CD4-positive, alpha-beta memory T cell (primary cell): Measurements from ENCODE around the gene COQ8B. TPM values are rescaled to one million over a fixed set of nuclear protein-coding genes. Genes with fewer than 3 reads are reported as not detected.

ENCODE experiments used
- CTCF ChIA-PET: fragments of 350-600 bp; sonication (Branson Sonifier 250); formaldehyde crosslinking; loops from one replicate; lab custom pipeline; 2021; ENCODE audit warnings: inconsistent platforms; ENCODE audit not compliant: partially characterized antibody; lab: Charles Lee
- POLR2A ChIA-PET: fragments of 350-600 bp; sonication (Branson Sonifier 250); formaldehyde crosslinking; loops from one replicate; lab custom pipeline; 2021; ENCODE audit not compliant: partially characterized antibody; lab: Charles Lee
- DNase-seq, 5 donors: peaks; one replicate each; pipeline versions ENCODE4 v3.0.0 to v3.0.0-alpha.2; 2020 to 2022; ENCODE audit warnings: mixed read lengths in 1 of 5
- H3K27ac ChIP-seq: one replicate; pipeline ENCODE4 v1.7.0; 2013; ENCODE audit warnings: low read depth, low read length
- H3K27me3 ChIP-seq: 2 replicates; pipeline ENCODE4 v1.7.0; 2013; ENCODE audit warnings: mild to moderate bottlenecking, low read length, moderate library complexity; ENCODE audit not compliant: insufficient read depth
- H3K36me3 ChIP-seq: 2 replicates; pipeline ENCODE4 v1.7.0; 2013; ENCODE audit warnings: mild to moderate bottlenecking, low read length, moderate library complexity; ENCODE audit not compliant: insufficient read depth
- H3K4me1 ChIP-seq: 2 replicates; pipeline ENCODE4 v1.7.0; 2013; ENCODE audit warnings: mild to moderate bottlenecking, low read length, moderate library complexity; ENCODE audit not compliant: insufficient read depth
- H3K4me3 ChIP-seq, 2 donors: one replicate each; pipeline ENCODE4 v1.7.0; 2013; ENCODE audit warnings: low read length in 2 of 2, mild to moderate bottlenecking in 1 of 2
- H3K9me3 ChIP-seq, 2 donors: one replicate each; pipeline ENCODE4 v1.7.0; 2013; ENCODE audit warnings: low read length in 2 of 2, control low read depth in 1 of 2; ENCODE audit not compliant: control insufficient read depth in 1 of 2
- H3K27ac Mint-ChIP-seq, 7 donors: one replicate each; pipeline ENCODE4 v1.8.0; 2020 to 2021; ENCODE audit warnings: mixed read lengths in 7 of 7, mild to moderate bottlenecking in 6 of 7, inconsistent platforms in 3 of 7, moderate library complexity in 3 of 7
- H3K27me3 Mint-ChIP-seq, 2 donors: one replicate each; pipeline ENCODE4 v1.8.0; 2020 to 2021; ENCODE audit warnings: mixed read lengths in 2 of 2
- H3K36me3 Mint-ChIP-seq, 2 donors: one replicate each; pipeline ENCODE4 v1.8.0; 2020 to 2021; ENCODE audit warnings: mixed read lengths in 2 of 2, inconsistent platforms in 1 of 2, mild to moderate bottlenecking in 1 of 2
- H3K4me1 Mint-ChIP-seq, 4 donors: one replicate each; pipeline ENCODE4 v1.8.0; 2020 to 2021; ENCODE audit warnings: mixed read lengths in 4 of 4, mild to moderate bottlenecking in 1 of 4
- H3K4me3 Mint-ChIP-seq, 8 donors: one replicate each; pipeline ENCODE4 v1.8.0; 2020 to 2021; ENCODE audit warnings: mixed read lengths in 8 of 8, mild to moderate bottlenecking in 7 of 8, moderate library complexity in 6 of 8, inconsistent platforms in 3 of 8
- H3K9me3 Mint-ChIP-seq, 8 donors: one replicate each; pipeline ENCODE4 v1.8.0; 2020 to 2021; ENCODE audit warnings: mixed read lengths in 8 of 8, mild to moderate bottlenecking in 5 of 8, inconsistent platforms in 3 of 8, moderate library complexity in 1 of 8
- intact Hi-C: fragments of 100-400 bp; cut with micrococcal nuclease; formaldehyde crosslinking; loops from one replicate; pipeline ENCODE4 v1.15.1; 2023
- polyA plus RNA-seq, 2 donors: library from polyadenylated mRNA; unstranded; fragments of 300-500 nt; fragmentation: Illumina TruSeq; gene quantifications; one replicate each; pipeline ENCODE4 v1.2.3, GENCODE V29; 2021
- total RNA-seq, 2 experiments: library from RNA; stranded (reverse); gene quantifications; one replicate each; pipeline ENCODE4 v1.2.3, GENCODE V29; 2021

The COQ8B gene
- total and polyA plus RNA-seq, 4 experiments from 2014 or later = 20.2 to 54.7 (median 34.2) TPM

DNA sequence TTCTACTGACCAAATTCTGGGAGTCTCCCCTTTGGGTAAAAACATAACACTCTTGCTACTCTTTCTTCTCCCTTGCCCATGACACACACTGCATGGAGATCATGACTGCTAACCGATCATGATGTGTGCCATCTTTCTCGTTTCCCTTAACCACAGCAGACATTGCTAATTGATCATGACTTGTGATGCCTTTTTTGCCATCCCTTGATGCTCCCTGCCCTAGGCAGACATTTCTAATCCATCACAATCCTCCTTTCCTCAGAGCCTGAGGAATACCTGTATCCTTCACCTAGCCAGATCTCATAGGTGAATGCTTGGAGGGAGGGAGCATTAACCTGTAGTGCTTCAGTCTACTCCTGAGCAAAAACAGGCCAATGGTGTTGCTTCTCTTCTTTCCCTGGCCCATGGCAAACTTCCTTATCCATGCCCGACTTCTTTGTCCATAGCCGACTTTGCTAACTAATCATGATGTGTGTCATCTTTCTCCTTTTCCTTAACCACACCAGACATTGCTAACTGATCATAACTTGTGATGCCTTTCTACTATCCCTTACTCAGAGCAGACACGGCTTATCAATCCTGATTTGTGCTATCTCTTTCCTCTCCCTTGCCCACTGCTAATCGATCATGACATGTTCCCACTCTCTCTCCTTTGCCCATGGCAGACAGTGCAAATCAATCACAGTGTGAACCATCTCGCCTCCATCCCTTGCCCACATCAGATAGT is 44.0 kb downstream of the COQ8B start:
- H3K36me3 ChIP-seq = peaks cover 3% of the 10 kb centered on the region
- intact Hi-C loops = no loop called here
- no peaks in the 10 kb centered on the region for H3K9me3 ChIP-seq
- ChIA-PET CTCF (no interaction called here), POLR2A (no interaction called here)
- Mint-ChIP-seq H3K4me3 (no peak overlapping the region), H3K27ac (no peak overlapping the region), H3K9me3 (peaks cover 0 to 5% (median 0%) of the 10 kb centered on the region in 8 donors), H3K4me1 (peaks cover 0 to 1% (median 0%) of the 10 kb centered on the region in 4 donors), H3K36me3 (peaks cover 30 to 34% of the 10 kb centered on the region in 2 donors), H3K27me3 (no peaks in the 10 kb centered on the region)
- H3K4me3 ChIP-seq = no peak overlapping the region
- DNase-seq = no peak
- no peak overlapping the region for H3K27ac ChIP-seq
- no peaks in the 10 kb centered on the region for H3K4me1 ChIP-seq
- no peaks in the 10 kb centered on the region for H3K27me3 ChIP-seq

GRCh38 chr19:40672038-40672437 is 44.6 kb downstream of the COQ8B start:
- H3K27ac ChIP-seq = no peak overlapping the region
- peaks cover 0 to 5% (median 0%) of the 10 kb centered on the region in 8 donors for H3K9me3 Mint-ChIP-seq
- CTCF ChIA-PET = no interaction called here
- POLR2A ChIA-PET = no interaction called here
- DNase-seq = no peak
- H3K9me3 ChIP-seq = no peaks in the 10 kb centered on the region
- no peak overlapping the region for H3K4me3 ChIP-seq
- no peak overlapping the region for H3K27ac Mint-ChIP-seq
- H3K36me3 Mint-ChIP-seq = peaks cover 27% of the 10 kb centered on the region in 2 donors
- peaks cover 3% of the 10 kb centered on the region for H3K36me3 ChIP-seq
- intact Hi-C loops = no loop called here
- H3K27me3 Mint-ChIP-seq = no peaks in the 10 kb centered on the region
- no peak overlapping the region for H3K4me3 Mint-ChIP-seq
- H3K4me1 ChIP-seq = no peaks in the 10 kb centered on the region
- H3K27me3 ChIP-seq = no peaks in the 10 kb centered on the region
- peaks cover 0 to 1% (median 0%) of the 10 kb centered on the region in 4 donors for H3K4me1 Mint-ChIP-seq

DNA sequence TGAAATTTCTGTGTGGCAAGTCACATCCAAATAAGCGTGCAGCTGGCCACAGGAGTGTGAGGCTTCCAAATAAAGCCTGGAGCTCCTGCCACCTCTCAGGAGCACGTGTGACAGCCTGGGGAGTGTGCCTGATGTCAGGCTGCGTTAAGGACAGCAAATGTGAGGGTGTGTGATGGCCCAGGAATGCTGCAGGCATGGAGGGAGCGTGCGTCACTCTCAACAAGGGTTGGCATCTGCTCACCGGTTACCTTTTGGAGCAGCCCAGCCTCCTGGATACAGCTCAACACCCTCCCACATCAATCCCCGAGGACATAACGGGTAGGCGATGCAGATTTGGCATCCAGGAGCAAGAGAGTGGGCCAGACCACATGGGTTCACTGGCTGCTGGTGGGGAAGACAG is 45.3 kb downstream of the COQ8B start:
- H3K9me3 ChIP-seq = no peaks in the 10 kb centered on the region
- H3K4me3 Mint-ChIP-seq = no peak overlapping the region
- H3K36me3 Mint-ChIP-seq = peaks cover 27 to 30% of the 10 kb centered on the region in 2 donors
- DNase-seq = no peak
- peaks cover 0 to 5% (median 0%) of the 10 kb centered on the region in 8 donors for H3K9me3 Mint-ChIP-seq
- H3K27me3 Mint-ChIP-seq = no peaks in the 10 kb centered on the region
- H3K27me3 ChIP-seq = no peaks in the 10 kb centered on the region
- intact Hi-C loops = no loop called here
- ChIA-PET CTCF (no interaction called here), POLR2A (no interaction called here)
- no peak overlapping the region for H3K4me3 ChIP-seq
- H3K36me3 ChIP-seq = peaks cover 3% of the 10 kb centered on the region
- H3K4me1 ChIP-seq = peaks cover 3% of the 10 kb centered on the region
- H3K27ac ChIP-seq = no peak overlapping the region
- H3K4me1 Mint-ChIP-seq = peaks cover 0 to 1% (median 0%) of the 10 kb centered on the region in 4 donors
- H3K27ac Mint-ChIP-seq = no peak overlapping the region

DNA sequence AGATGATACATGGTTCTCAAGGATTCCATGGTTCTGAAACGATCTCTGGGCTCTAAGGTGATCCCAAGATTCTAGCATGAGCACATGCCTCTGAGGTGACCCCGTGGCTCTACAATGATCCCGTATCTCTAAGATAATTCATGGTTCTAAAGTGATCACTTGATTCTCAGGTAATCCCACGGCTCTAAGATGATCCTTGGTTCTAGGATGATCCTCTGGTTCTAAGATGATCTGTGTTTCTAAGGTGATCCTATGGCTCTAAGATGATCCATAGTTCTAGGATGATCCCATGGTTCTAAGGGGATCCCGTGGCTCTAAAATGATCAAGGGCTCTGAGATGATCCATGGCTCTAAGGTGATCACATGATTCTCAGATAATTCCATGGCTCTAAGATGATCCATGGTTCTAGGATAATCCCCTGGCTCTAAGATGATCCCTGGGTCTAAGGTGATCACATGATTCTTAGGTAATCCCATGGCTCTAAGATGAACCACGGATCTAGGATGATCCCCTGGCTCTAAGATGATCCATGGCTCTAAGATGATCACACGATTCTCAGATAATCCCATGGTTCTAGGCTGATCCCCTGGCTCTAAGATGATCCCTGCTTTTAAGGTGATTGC is 47.6 kb downstream of the COQ8B start:
- H3K4me3 ChIP-seq = no peak overlapping the region
- H3K27ac Mint-ChIP-seq = no peak overlapping the region
- CTCF ChIA-PET = no interaction called here
- H3K4me3 Mint-ChIP-seq = no peak overlapping the region
- H3K4me1 ChIP-seq = peaks cover 3% of the 10 kb centered on the region
- H3K9me3 ChIP-seq = no peaks in the 10 kb centered on the region
- no peak for DNase-seq
- no peaks in the 10 kb centered on the region for H3K27me3 ChIP-seq
- no peaks in the 10 kb centered on the region for H3K4me1 Mint-ChIP-seq
- no peak overlapping the region for H3K27ac ChIP-seq
- H3K36me3 Mint-ChIP-seq = peaks cover 23 to 30% of the 10 kb centered on the region in 2 donors
- POLR2A ChIA-PET = no interaction called here
- no peaks in the 10 kb centered on the region for H3K27me3 Mint-ChIP-seq
- peaks cover 3% of the 10 kb centered on the region for H3K36me3 ChIP-seq
- H3K9me3 Mint-ChIP-seq = peaks cover 0 to 5% (median 0%) of the 10 kb centered on the region in 8 donors
- intact Hi-C loops = no loop called here

GRCh38 chr19:40667602-40668001 is 49.1 kb downstream of the COQ8B start:
- Mint-ChIP-seq H3K27ac (no peak overlapping the region), H3K27me3 (no peaks in the 10 kb centered on the region), H3K9me3 (peaks cover 0 to 5% (median 0%) of the 10 kb centered on the region in 8 donors), H3K4me1 (peaks cover 4 to 13% (median 6%) of the 10 kb centered on the region in 4 donors), H3K36me3 (peaks cover 23 to 30% of the 10 kb centered on the region in 2 donors), H3K4me3 (no peak overlapping the region)
- ChIA-PET CTCF (no interaction called here), POLR2A (no interaction called here)
- no peak for DNase-seq
- peaks cover 11% of the 10 kb centered on the region for H3K4me1 ChIP-seq
- no peak overlapping the region for H3K4me3 ChIP-seq
- no peaks in the 10 kb centered on the region for H3K9me3 ChIP-seq
- H3K27ac ChIP-seq = no peak overlapping the region
- no peaks in the 10 kb centered on the region for H3K27me3 ChIP-seq
- intact Hi-C loops = no loop called here
- H3K36me3 ChIP-seq = peaks cover 3% of the 10 kb centered on the region

GRCh38 chr19:40666803-40667438 is 49.8 kb downstream of the COQ8B start:
- intact Hi-C loops = no loop called here
- H3K9me3 Mint-ChIP-seq = peaks cover 0 to 5% (median 0%) of the 10 kb centered on the region in 8 donors
- H3K36me3 Mint-ChIP-seq = peaks cover 23 to 30% of the 10 kb centered on the region in 2 donors
- ChIA-PET POLR2A (no interaction called here), CTCF (no interaction called here)
- H3K4me3 Mint-ChIP-seq = no peak overlapping the region
- Histone ChIP-seq H3K27ac (no peak overlapping the region), H3K9me3 (no peaks in the 10 kb centered on the region), H3K36me3 (peaks cover 3% of the 10 kb centered on the region), H3K4me3 (no peak overlapping the region), H3K27me3 (no peaks in the 10 kb centered on the region), H3K4me1 (peaks cover 16% of the 10 kb centered on the region)
- H3K4me1 Mint-ChIP-seq = peaks cover 4 to 14% (median 6%) of the 10 kb centered on the region in 4 donors
- H3K27ac Mint-ChIP-seq = peak overlapping the region in 4 of 7 donors; percentile 24 to 73 (median 54)
- no peak for DNase-seq
- H3K27me3 Mint-ChIP-seq = no peaks in the 10 kb centered on the region
